ENCODE measurements around the gene PAEP.

The PAEP gene

DNA sequence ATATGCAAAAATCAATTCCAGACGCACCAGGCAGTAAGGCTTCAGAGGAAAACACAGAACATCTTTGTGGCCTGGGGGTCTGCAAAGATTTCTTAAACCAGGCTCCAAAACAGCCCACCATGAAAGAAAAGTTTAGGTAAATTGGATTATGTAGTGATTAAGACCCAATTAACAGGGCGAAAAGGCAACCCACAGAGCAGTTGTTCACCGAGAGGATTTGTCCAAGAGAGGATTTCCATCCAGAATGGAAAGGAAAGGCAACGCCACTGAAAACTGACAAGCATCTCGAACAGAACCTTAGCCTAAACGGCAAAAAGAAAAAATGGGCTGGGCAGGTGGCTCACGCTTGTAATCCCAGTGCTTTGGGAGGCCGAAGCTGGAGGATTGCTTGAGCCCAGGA is 40.4 kb downstream of the PAEP start:
- no peak for DNase-seq (ENCODE audit: low spot score)

DNA sequence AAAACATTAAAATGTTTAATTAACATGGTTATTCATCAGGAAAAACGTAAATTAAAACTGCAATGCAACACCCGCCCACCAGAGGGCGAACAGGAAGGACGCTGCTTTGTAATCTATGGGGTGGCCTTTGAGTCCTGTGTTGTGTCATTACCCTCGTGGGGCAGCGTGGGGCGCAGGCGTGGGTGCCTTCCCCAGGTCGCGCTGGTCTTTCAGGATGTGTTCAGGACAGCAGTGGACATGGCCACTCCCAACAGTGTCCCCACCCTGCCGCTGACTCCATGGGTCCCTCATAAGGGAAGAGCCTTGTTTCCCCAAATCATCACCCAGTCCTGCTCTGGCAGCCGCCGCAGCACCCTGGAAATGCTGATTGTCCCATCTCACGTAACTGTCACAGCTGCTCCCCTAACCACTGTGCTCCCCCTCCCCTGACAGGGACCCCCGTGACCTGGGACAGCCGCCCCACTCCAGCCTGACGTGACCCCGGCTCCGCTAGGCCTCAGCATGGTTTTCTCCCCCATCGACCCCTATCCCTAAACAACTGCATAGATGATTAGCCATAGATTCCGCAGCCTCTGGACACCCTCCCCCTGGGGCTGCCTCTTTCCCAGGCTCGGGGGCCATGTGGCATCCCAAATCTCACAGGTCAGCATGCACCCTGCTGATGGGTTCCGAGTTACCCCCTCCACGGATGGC is 41.4 kb downstream of the PAEP start:
- DNase-seq (ENCODE audit: low spot score), result peak; percentile 72

GRCh38 chr9:135604437-135605237 is 43.1 kb downstream of the PAEP start:
- DNase-seq (ENCODE audit: low spot score), result peak; percentile 32

DNA sequence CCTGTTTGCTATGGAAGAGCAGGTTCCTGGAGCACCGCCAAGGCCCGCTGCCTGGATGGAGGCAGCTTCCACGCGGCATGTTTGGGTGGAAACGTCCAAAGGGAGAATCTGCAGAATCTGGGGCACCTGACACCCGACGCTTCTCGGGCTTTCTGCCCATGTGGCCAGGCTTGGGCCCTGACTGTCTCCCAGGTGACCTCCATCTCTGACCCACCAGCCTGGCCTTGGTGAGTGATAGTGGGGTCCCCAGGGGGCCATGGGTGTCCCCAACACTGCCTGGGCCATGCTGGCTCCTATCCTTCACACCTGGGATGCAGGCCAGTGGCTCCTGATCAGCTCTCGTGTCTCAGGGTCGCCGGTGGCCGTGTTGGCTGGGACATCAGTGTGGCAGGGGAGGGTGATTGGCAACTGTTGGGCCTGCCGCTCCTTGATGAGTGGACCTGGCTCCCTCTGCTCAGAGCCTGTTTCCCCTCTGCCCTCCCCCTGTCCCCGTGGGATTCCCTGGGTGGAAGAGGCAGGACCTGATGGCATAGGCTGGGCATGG is 43.8 kb downstream of the PAEP start:
- peak; percentile 20 for DNase-seq (ENCODE audit: low spot score)

- no peak for DNase-seq (ENCODE audit: low spot score)
Measured at GRCh38 chr9:135606885-135607259, 45.3 kb downstream of the PAEP start.

DNA sequence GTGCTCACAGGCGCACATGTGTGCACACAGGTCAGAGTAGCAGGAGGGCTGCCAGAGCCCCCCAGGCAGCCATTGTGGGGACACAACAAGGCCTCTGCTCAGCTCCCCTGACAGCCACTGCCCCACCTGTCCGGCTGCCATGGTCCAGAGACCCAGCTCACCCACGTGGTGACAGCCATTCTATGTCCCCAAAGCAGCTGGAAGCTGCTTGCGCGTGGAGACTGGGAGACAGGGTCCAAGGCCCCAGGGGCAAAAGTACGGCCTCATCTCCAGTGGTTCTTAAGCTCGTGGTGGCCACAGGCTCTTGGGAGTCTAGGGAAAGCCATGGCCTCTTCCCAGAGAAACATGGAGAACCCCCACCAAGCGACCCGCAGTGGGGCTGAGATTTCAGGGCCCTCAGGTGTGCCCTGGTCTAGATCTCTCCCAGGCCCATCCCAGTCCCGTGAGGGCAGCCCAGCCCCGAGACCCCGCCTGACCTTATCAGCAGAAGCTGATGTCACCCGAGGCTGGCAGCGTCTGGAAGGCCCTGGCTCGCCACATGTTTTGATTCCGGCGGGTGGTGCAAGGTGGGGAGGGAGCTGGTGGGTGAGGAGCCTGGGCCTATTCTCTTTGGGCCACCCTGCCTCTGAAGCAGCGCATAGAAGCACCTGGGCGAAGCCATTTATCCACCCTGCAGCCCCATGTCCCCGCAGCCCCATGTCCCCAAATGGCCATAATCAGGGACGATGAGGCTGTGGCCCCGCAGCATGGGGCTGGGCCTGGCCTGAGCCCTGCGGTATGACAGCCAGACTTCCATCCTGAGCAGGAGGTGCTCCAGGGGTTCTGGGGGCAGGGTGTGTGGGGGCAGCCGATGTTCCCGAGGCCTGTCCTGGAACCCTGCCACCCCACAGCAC is 46.1 kb downstream of the PAEP start:
- no peak for DNase-seq (ENCODE audit: low spot score)

DNA sequence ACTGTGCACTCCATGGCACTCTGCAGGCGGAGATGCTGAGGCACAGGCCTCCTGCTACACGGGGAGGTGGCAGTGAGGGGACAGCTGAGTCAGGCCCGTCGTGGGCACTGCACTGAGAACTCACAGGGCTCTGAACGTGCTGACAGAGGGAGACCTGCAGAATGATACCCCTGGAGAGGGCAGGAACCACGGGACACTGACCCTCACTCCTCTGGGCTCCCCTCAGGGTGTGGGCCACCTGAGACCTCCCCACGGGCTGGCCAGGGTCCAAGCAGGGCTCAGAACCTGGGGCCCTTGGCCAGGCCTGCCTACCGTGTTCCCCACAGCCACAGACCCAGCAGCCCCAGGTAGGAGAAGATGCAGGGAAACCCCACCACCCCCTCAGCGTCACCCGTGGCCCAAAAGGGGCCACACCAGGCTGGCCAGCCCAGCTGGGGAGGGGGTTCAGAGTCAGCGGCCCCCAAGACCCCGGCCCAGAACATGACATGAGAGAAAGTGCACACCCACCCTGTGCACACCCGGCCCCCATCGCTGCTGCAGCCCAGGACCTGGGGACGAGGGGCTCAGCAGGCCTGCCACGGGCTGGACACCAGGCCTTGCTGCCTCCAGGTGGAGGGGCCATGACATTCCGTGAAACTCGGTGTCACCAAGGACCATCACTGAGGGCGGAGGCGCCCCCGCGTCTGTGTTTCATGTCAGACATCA is 46.9 kb downstream of the PAEP start:
- no peak for DNase-seq (ENCODE audit: low spot score)

DNA sequence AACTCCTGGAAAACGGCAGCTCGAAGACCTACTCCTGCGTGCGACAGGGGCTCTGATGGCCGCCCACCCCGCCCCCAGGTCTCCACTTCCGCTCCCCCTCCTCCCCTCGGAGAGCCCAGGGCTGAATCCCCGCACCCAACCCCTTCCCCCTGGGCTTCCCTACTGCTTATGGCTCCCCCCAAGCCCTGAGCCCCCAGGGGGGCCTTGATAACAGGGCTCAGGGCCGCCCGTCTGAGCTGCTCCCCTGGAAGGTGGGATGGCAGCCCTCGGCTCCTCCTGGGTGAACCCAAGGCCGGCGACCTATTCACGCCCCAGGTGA is 47.4 kb downstream of the PAEP start:
- no peak for DNase-seq (ENCODE audit: low spot score)

DNA sequence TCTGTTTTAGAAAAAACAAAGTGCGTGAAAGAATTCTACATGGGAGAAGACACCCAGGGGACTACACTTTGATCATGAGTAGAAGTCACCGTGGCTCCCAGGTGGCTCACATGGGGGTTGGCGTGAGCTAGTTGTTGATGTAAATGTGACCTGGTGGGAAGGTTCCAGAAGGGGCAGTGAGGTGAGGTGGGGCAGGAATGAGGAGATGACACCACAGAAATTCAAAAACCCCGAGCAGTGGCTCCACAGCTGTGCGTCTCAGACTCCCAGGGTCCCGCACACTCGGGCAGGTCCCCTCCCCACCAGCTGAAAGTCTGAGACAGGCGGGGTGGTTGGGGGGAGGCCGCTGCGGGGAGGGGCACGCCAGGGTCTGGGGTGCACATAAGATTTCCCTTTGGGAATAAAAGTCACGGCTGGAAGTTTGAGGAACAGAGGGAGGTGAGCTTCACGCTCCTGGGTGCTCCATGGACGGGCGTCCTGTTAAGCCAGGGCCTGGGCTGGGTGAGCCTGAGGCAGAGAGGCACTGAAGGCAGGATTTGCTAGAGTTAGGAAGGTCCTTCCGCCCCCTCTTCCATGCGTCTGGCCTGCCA is 47.9 kb downstream of the PAEP start:
- DNase-seq (ENCODE audit: low spot score), result peak; percentile 29

- peak; percentile 20 for DNase-seq (ENCODE audit: low spot score)
Measured at GRCh38 chr9:135610290-135611141, 49.0 kb downstream of the PAEP start.

- no peak for DNase-seq (ENCODE audit: low spot score)
Measured at GRCh38 chr9:135611142-135611874, 49.8 kb downstream of the PAEP start.

DNA sequence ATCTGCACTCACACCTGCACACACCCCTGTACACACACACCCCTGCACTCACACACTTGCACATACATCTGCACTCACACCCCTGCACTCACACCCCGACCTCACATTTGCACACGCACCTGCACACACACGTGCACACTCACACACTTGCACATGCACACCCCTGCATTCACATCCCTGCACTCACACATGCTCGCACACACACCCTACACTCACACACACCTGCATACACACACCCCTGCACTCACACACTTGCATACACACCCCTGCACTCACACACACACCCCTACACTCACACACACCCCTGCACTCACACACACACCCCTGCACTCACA is 50.3 kb downstream of the PAEP start:
- DNase-seq (ENCODE audit: low spot score), result no peak

DNA sequence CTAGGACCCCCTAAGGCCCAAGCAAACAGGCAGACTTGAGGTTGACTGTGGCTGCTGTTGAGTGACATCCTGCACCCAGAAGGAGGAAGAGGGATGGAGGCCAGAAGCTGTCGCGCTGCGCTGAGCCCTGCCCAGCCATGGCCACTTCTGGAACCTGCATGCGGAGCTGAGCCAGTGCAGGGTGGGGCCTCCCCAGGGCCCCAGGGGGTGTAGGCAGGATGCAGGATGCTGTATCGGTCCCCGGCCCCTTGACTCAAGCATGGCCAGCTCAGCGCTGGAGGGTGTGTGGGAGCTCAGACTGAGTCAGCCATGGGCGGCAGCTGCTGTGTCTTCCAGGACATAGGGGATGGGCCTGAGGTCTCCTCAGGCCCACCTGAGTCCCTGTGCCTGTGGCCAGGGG is 50.9 kb downstream of the PAEP start:
- no peak for DNase-seq (ENCODE audit: low spot score)

DNA sequence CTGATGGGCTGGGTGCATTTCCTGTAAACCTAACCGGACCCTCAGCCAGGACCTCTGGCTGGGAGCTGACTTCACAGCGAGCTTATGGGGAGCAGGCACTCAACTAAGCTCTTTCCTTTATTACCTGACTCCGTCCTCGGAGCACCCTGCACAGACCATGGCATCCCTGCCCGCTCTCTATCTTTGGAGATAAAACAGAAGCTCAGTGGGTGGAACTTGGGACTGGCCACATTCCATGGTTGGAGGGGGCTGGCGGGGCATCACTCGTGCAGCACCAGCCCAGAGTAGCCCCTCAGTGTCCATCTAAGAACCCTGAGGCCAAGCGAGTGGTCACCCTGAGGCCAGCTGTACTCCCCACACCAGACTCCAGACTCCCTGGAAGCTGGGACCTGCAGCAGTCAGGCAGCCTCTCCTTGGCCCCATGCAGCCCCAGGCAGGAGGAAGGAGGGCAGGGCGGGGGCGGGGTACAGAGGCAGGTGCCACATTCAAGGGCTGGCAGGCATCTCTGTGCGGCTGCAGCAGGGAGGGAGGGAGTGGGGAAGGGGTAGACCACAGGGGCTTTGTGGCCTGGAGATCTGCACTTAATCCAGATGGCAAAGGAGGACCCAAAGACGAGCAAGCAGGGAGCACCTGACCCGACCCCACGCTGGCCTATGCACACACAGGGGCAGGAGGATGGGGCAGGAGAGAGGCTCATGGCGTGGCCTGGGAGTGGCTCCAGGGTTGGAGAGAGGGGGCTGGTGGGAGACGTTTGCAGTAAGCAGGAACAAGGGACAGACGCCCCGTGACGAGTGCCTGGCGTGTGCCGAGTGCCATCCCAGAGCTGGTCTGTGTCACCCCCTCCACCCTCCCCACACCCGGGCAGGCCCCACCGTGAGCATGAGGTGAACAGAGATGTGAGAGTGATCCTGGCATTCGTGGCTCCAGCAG is 51.7 kb downstream of the PAEP start:
- DNase-seq (ENCODE audit: low spot score), result peak; percentile 29

GRCh38 chr9:135613946-135614805 is 52.6 kb downstream of the PAEP start:
- peak; percentile 33 for DNase-seq (ENCODE audit: low spot score)

GRCh38 chr9:135614821-135615665 is 53.5 kb downstream of the PAEP start:
- DNase-seq (ENCODE audit: low spot score), result peak; percentile 40

All from D341Med (cell line).